HG03280 (cell line): ENCODE measurements around the gene PLEKHN1.

Experiments used
- ATAC-seq: cut with Tn5 transposase; IDR thresholded peaks from one replicate; pipeline ENCODE4 v1.9.1; 2021; ENCODE audit warnings: mild to moderate bottlenecking, moderate library complexity; ENCODE audit not compliant: unreplicated experiment

Gene PLEKHN1

GRCh38 chr1:966135-966703 is at the start of gene PLEKHN1:
Gene PLEKHN1 (plus strand): TSS chr1:966482. CDS start chr1:966532, 50 bp downstream.
- ATAC-seq, result no peak

GRCh38 chr1:917076-917459 is 49.2 kb upstream of the PLEKHN1 start:
- ATAC-seq, result no peak

- ATAC-seq, result no peak
Measured at GRCh38 chr1:917466-918091, 48.7 kb upstream of the PLEKHN1 start.

GRCh38 chr1:918353-918752 is 47.9 kb upstream of the PLEKHN1 start:
- no peak for ATAC-seq

GRCh38 chr1:918843-919242 is 47.4 kb upstream of the PLEKHN1 start:
- ATAC-seq, result no peak

GRCh38 chr1:919271-919872 is 46.9 kb upstream of the PLEKHN1 start:
- no peak for ATAC-seq

- ATAC-seq, result no peak
Measured at GRCh38 chr1:920010-920409, 46.3 kb upstream of the PLEKHN1 start.

- ATAC-seq, result no peak
Measured at GRCh38 chr1:920521-920920, 45.8 kb upstream of the PLEKHN1 start.

GRCh38 chr1:921011-921837 is 45.1 kb upstream of the PLEKHN1 start:
- ATAC-seq, result no peak

GRCh38 chr1:923131-923990 is 42.9 kb upstream of the PLEKHN1 start, which contains the start of gene SAMD11:
Gene SAMD11 (plus strand): TSS chr1:923923. CDS start chr1:924432, 509 bp downstream.
- no peak for ATAC-seq

- ATAC-seq, result no peak
Measured at GRCh38 chr1:923991-924655, 42.2 kb upstream of the PLEKHN1 start.

GRCh38 chr1:924656-925560 is 41.4 kb upstream of the PLEKHN1 start:
- no peak for ATAC-seq

GRCh38 chr1:925561-926421 is 40.5 kb upstream of the PLEKHN1 start:
- no peak for ATAC-seq

GRCh38 chr1:927234-927633 is 39.0 kb upstream of the PLEKHN1 start:
- no peak for ATAC-seq

GRCh38 chr1:927748-928147 is 38.5 kb upstream of the PLEKHN1 start:
- no peak for ATAC-seq

- no peak for ATAC-seq
Measured at GRCh38 chr1:928825-929661, 37.2 kb upstream of the PLEKHN1 start.
